RWPE2 (cell line): ENCODE data around the gene NYAP2.

ENCODE experiments used
- ATAC-seq: fragments of 200-7000 bp; cut with Tn5 transposase; 3 replicates; pipeline ENCODE4 v1.9.1; 2021; ENCODE audit warnings: low read depth
- DNase-seq: peaks from one replicate; pipeline ENCODE4 v3.0.0-alpha.2; 2020; ENCODE audit warnings: low spot score
- H3K27ac ChIP-seq: fragments of 450-650 bp; 2 replicates; pipeline ENCODE4 v1.5.1; 2017; ENCODE audit warnings: mild to moderate bottlenecking; ENCODE audit not compliant: poor library complexity, severe bottlenecking
- H3K27me3 ChIP-seq: fragments of 250-450 bp; sonication (Bioruptor Pico); 2 replicates; pipeline ENCODE4 v1.5.1; 2021; ENCODE audit warnings: mild to moderate bottlenecking, moderate library complexity; ENCODE audit not compliant: insufficient read depth, poor library complexity, severe bottlenecking
- H3K36me3 ChIP-seq: fragments of 250-450 bp; sonication (Bioruptor Pico); 2 replicates; pipeline ENCODE4 v1.5.1; 2020; ENCODE audit warnings: low read depth, mild to moderate bottlenecking, moderate library complexity
- H3K4me1 ChIP-seq: fragments of 250-450 bp; sonication (Bioruptor Pico); 2 replicates; pipeline ENCODE4 v1.5.1; 2021; ENCODE audit warnings: mild to moderate bottlenecking, moderate library complexity; ENCODE audit not compliant: insufficient read depth, poor library complexity, severe bottlenecking
- H3K4me3 ChIP-seq: fragments of 250-450 bp; sonication (Bioruptor Pico); 2 replicates; pipeline ENCODE4 v1.5.1; 2021; ENCODE audit warnings: mild to moderate bottlenecking, moderate library complexity; ENCODE audit not compliant: severe bottlenecking
- H3K9me3 ChIP-seq: fragments of 250-450 bp; sonication (Bioruptor Pico); 2 replicates; pipeline ENCODE4 v1.5.1; 2021; ENCODE audit warnings: mild to moderate bottlenecking, moderate library complexity; ENCODE audit not compliant: severe bottlenecking
- CTCF ChIP-seq: fragments of 450-650 bp; IDR thresholded peaks from one replicate; pipeline ENCODE4 v1.5.1; 2017; ENCODE audit warnings: mild to moderate bottlenecking, moderate library complexity; ENCODE audit not compliant: poor library complexity, severe bottlenecking

Gene NYAP2

GRCh38 chr2:225694664-225695063 is 295.2 kb downstream of the NYAP2 start:
- Histone ChIP-seq H3K27me3 (no peaks in the 10 kb centered on the region), H3K36me3 (no peaks in the 10 kb centered on the region), H3K9me3 (no peaks in the 10 kb centered on the region), H3K4me3 (no peak overlapping the region), H3K27ac (no peak overlapping the region), H3K4me1 (no peaks in the 10 kb centered on the region)
- DNase-seq (no peak), ATAC-seq (no peak)
- no peak for TF ChIP-seq CTCF

- ATAC-seq: no peak
These were observed 298.4 kb downstream of the NYAP2 start for GRCh38 chr2:225697936-225698335.

More at GRCh38 chr2:225697936-225698335, 298.4 kb downstream of the NYAP2 start:
- Histone ChIP-seq H3K4me1 (no peaks in the 10 kb centered on the region), H3K9me3 (no peaks in the 10 kb centered on the region), H3K27ac (no peak overlapping the region), H3K36me3 (no peaks in the 10 kb centered on the region), H3K27me3 (no peaks in the 10 kb centered on the region), H3K4me3 (no peak overlapping the region)
- no peak for DNase-seq
- TF ChIP-seq CTCF: no peak
